ENCODE results near the gene DNAH14. TPM values are rescaled to one million over a fixed set of nuclear protein-coding genes. Genes with fewer than 3 reads are reported as not detected.
"Not testable (repeated sequence)": the region's sequence is repeated elsewhere in the genome, so short reads cannot be mapped to it uniquely, and the experiment has no call there.

The DNAH14 gene
- total RNA-seq, 2 experiments from 2014 or later, result 0.32 to 0.70 TPM

GRCh38 chr1:225290244-225290643 lies 360.8 kb downstream of the DNAH14 start:
- ATAC-seq, result no peak
- CTCF ChIA-PET, result no interaction called here
- no peaks in the 10 kb centered on the region for H3K4me1 Mint-ChIP-seq
- peaks cover 2% of the 10 kb centered on the region for H3K27me3 Mint-ChIP-seq
- no peak overlapping the region for H3K27ac Mint-ChIP-seq
- no peak overlapping the region for H3K4me3 Mint-ChIP-seq
- H3K36me3 Mint-ChIP-seq, result no peaks in the 10 kb centered on the region
- H3K9me3 Mint-ChIP-seq (ENCODE audit: low read depth), result peaks cover 2% of the 10 kb centered on the region
- DNase-seq, result no peak

- Mint-ChIP-seq H3K4me3 (no peak overlapping the region), H3K36me3 (no peaks in the 10 kb centered on the region), H3K4me1 (no peaks in the 10 kb centered on the region), H3K9me3 (ENCODE audit: low read depth) (no peaks in the 10 kb centered on the region), H3K27ac (no peak overlapping the region), H3K27me3 (peaks cover 5% of the 10 kb centered on the region)
- ATAC-seq (no peak), DNase-seq (no peak)
- CTCF ChIA-PET, result no interaction called here
Observed at GRCh38 chr1:225299624-225300023, 370.1 kb downstream of the DNAH14 start.

GRCh38 chr1:225300381-225300780 lies 370.9 kb downstream of the DNAH14 start:
- H3K36me3 Mint-ChIP-seq, result no peaks in the 10 kb centered on the region
- DNase-seq, result no peak
- CTCF ChIA-PET, result no interaction called here
- H3K4me1 Mint-ChIP-seq, result no peaks in the 10 kb centered on the region
- no peak overlapping the region for H3K27ac Mint-ChIP-seq
- no peak overlapping the region for H3K4me3 Mint-ChIP-seq
- no peak for ATAC-seq
- H3K9me3 Mint-ChIP-seq (ENCODE audit: low read depth), result no peaks in the 10 kb centered on the region
- H3K27me3 Mint-ChIP-seq, result peaks cover 5% of the 10 kb centered on the region

- DNase-seq, result no peak
- no peak for ATAC-seq
- H3K9me3 Mint-ChIP-seq (ENCODE audit: low read depth), result no peaks in the 10 kb centered on the region
- H3K4me1 Mint-ChIP-seq, result no peaks in the 10 kb centered on the region
- peaks cover 3% of the 10 kb centered on the region for H3K27me3 Mint-ChIP-seq
- H3K36me3 Mint-ChIP-seq, result no peaks in the 10 kb centered on the region
- H3K4me3 Mint-ChIP-seq, result no peak overlapping the region
- no peak overlapping the region for H3K27ac Mint-ChIP-seq
- CTCF ChIA-PET, result no interaction called here
Observed at GRCh38 chr1:225304996-225305395, 375.5 kb downstream of the DNAH14 start.

GRCh38 chr1:225310544-225310943 lies 381.1 kb downstream of the DNAH14 start:
- H3K27ac Mint-ChIP-seq; H3K4me3 Mint-ChIP-seq; ATAC-seq; H3K36me3 Mint-ChIP-seq; H3K9me3 Mint-ChIP-seq (ENCODE audit: low read depth); DNase-seq; H3K27me3 Mint-ChIP-seq; CTCF ChIA-PET; H3K4me1 Mint-ChIP-seq: not testable (repeated sequence)

- ATAC-seq (peak; percentile 65), DNase-seq (no peak)
- Mint-ChIP-seq H3K4me1 (no peaks in the 10 kb centered on the region), H3K9me3 (ENCODE audit: low read depth) (no peaks in the 10 kb centered on the region), H3K36me3 (no peaks in the 10 kb centered on the region), H3K27ac (no peak overlapping the region), H3K27me3 (peaks cover 3% of the 10 kb centered on the region), H3K4me3 (no peak overlapping the region)
- CTCF ChIA-PET, result interaction anchor here (0.8 to 1.9 kb wide), 11 partner anchors 10 to 664 kb away, joined by 3 to 8 read pairs (median 3); no protein-coding TSS in a partner anchor
Observed at GRCh38 chr1:225318706-225319575, 389.5 kb downstream of the DNAH14 start.

GRCh38 chr1:225319871-225320270 lies 390.4 kb downstream of the DNAH14 start:
- H3K4me3 Mint-ChIP-seq, result no peak overlapping the region
- H3K27ac Mint-ChIP-seq, result no peak overlapping the region
- H3K27me3 Mint-ChIP-seq, result peaks cover 6% of the 10 kb centered on the region
- H3K36me3 Mint-ChIP-seq, result no peaks in the 10 kb centered on the region
- ATAC-seq, result no peak
- CTCF ChIA-PET, result interaction anchor here (0.5 to 1.9 kb wide), 6 partner anchors 9 to 663 kb away, joined by 3 to 8 read pairs (median 4); no protein-coding TSS in a partner anchor
- no peak for DNase-seq
- no peaks in the 10 kb centered on the region for H3K4me1 Mint-ChIP-seq
- H3K9me3 Mint-ChIP-seq (ENCODE audit: low read depth), result no peaks in the 10 kb centered on the region

- H3K27me3 Mint-ChIP-seq, result peaks cover 6% of the 10 kb centered on the region
- no peak for ATAC-seq
- H3K27ac Mint-ChIP-seq, result no peak overlapping the region
- DNase-seq, result no peak
- CTCF ChIA-PET, result interaction anchor here (1.4 kb wide), 1 partner anchor 15 kb away, joined by 3 read pairs; no protein-coding TSS in a partner anchor
- H3K9me3 Mint-ChIP-seq (ENCODE audit: low read depth), result no peaks in the 10 kb centered on the region
- no peak overlapping the region for H3K4me3 Mint-ChIP-seq
- no peaks in the 10 kb centered on the region for H3K4me1 Mint-ChIP-seq
- no peaks in the 10 kb centered on the region for H3K36me3 Mint-ChIP-seq
Observed at GRCh38 chr1:225321784-225322183, 392.3 kb downstream of the DNAH14 start.

- Mint-ChIP-seq H3K9me3 (ENCODE audit: low read depth) (no peaks in the 10 kb centered on the region), H3K4me3 (no peak overlapping the region), H3K4me1 (no peaks in the 10 kb centered on the region), H3K27ac (no peak overlapping the region), H3K36me3 (no peaks in the 10 kb centered on the region), H3K27me3 (peaks cover 5% of the 10 kb centered on the region)
- ATAC-seq (no peak), DNase-seq (no peak)
- CTCF ChIA-PET, result interaction anchor here (2.2 kb wide), 1 partner anchor 10 kb away, joined by 8 read pairs; no protein-coding TSS in a partner anchor
Observed at GRCh38 chr1:225329041-225329440, 399.6 kb downstream of the DNAH14 start.

- H3K4me1 Mint-ChIP-seq; CTCF ChIA-PET; DNase-seq; H3K9me3 Mint-ChIP-seq (ENCODE audit: low read depth); H3K36me3 Mint-ChIP-seq; H3K27me3 Mint-ChIP-seq; H3K4me3 Mint-ChIP-seq; H3K27ac Mint-ChIP-seq; ATAC-seq: not testable (repeated sequence)
Observed at GRCh38 chr1:225329996-225330395, 400.5 kb downstream of the DNAH14 start.

- ATAC-seq (no peak), DNase-seq (no peak)
- CTCF ChIA-PET, result interaction anchor here (2.0 kb wide), 1 partner anchor 14 kb away, joined by 5 read pairs; no protein-coding TSS in a partner anchor
- no peaks in the 10 kb centered on the region for H3K36me3 Mint-ChIP-seq
- peaks cover 2% of the 10 kb centered on the region for H3K27me3 Mint-ChIP-seq
- H3K27ac Mint-ChIP-seq, result no peak overlapping the region
- no peaks in the 10 kb centered on the region for H3K4me1 Mint-ChIP-seq
- H3K4me3 Mint-ChIP-seq, result no peak overlapping the region
- H3K9me3 Mint-ChIP-seq (ENCODE audit: low read depth), result no peaks in the 10 kb centered on the region
Observed at GRCh38 chr1:225332686-225333085, 403.2 kb downstream of the DNAH14 start.

GRCh38 chr1:225335098-225335778 lies 405.8 kb downstream of the DNAH14 start:
- H3K27ac Mint-ChIP-seq; ATAC-seq; H3K4me3 Mint-ChIP-seq; H3K36me3 Mint-ChIP-seq; H3K9me3 Mint-ChIP-seq (ENCODE audit: low read depth); H3K4me1 Mint-ChIP-seq; DNase-seq; CTCF ChIA-PET: not testable (repeated sequence)
- peaks cover 14% of the 10 kb centered on the region for H3K27me3 Mint-ChIP-seq

GRCh38 chr1:225338545-225338944 lies 409.1 kb downstream of the DNAH14 start:
- Mint-ChIP-seq H3K4me1 (no peaks in the 10 kb centered on the region), H3K4me3 (no peak overlapping the region), H3K9me3 (ENCODE audit: low read depth) (no peaks in the 10 kb centered on the region), H3K27me3 (peaks cover 18% of the 10 kb centered on the region), H3K36me3 (no peaks in the 10 kb centered on the region), H3K27ac (no peak overlapping the region)
- ATAC-seq (no peak), DNase-seq (no peak)
- CTCF ChIA-PET, result no interaction called here

GRCh38 chr1:225341642-225342041 lies 412.2 kb downstream of the DNAH14 start:
- Mint-ChIP-seq H3K27me3 (peaks cover 26% of the 10 kb centered on the region), H3K4me1 (no peaks in the 10 kb centered on the region), H3K27ac (no peak overlapping the region), H3K9me3 (ENCODE audit: low read depth) (no peaks in the 10 kb centered on the region), H3K4me3 (no peak overlapping the region), H3K36me3 (no peaks in the 10 kb centered on the region)
- ATAC-seq, result no peak
- CTCF ChIA-PET, result interaction anchor here (0.6 kb wide), 1 partner anchor 268 kb away, joined by 3 read pairs; no protein-coding TSS in a partner anchor
- no peak for DNase-seq
